ENCODE results near the gene LRP1-AS.

DNA sequence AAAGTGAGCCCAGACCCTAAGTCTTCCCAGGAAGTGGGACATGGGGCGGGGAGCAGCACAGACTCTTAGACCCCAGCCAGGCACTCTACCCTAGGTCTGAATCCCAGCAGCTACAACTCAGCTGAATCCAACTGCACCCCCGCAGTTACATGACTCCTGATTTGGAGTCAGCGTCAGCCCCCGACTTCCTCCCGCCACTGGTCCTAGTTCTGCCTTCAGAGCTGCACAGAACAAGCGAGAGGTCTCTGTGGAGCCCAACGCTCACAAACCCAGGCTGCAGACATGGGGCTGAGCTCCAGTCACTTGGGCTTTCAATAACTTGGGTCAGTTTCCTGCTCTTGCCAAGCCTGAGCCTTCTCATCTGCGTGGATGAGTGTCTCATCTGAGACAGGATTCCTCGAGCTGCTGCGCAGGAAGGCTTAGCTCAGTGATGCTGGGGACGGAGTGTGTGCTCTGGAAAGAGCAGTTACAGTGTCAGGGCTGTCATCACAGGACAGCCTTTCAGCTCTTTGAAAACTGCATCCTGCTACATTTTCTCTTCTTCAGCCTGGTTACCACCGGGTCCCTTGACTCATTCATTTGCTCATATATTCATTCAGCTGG lies 38.6 kb upstream of the LRP1-AS start:
- no peak for TF ChIP-seq CTCF (IDR thresholded peaks at IDR 0.05)
- no peak for TF ChIP-seq POLR2A (IDR thresholded peaks at IDR 0.05)
- no peak for TF ChIP-seq EP300 (IDR thresholded peaks at IDR 0.05)

Measured in sigmoid colon (tissue), 4 donors.